Measurements from ENCODE around the gene SREBF2.
"Not testable (repeated sequence)": the region's sequence is repeated elsewhere in the genome, so short reads cannot be mapped to it uniquely, and the experiment has no call there.

SREBF2 gene

GRCh38 chr22:41821471-41822316 lies 11.2 kb upstream of the SREBF2 start:
- DNase-seq (ENCODE audit: low read depth), result no peak

GRCh38 chr22:41822317-41823057 lies 10.4 kb upstream of the SREBF2 start:
- DNase-seq (ENCODE audit: low read depth), result peak; percentile 92

GRCh38 chr22:41823797-41824196 lies 9.1 kb upstream of the SREBF2 start:
- no peak for DNase-seq (ENCODE audit: low read depth)

GRCh38 chr22:41825376-41825775 lies 7.5 kb upstream of the SREBF2 start:
- DNase-seq (ENCODE audit: low read depth), result no peak

- DNase-seq (ENCODE audit: low read depth), result no peak
Observed at GRCh38 chr22:41826021-41826420, 6.9 kb upstream of the SREBF2 start.

GRCh38 chr22:41826430-41827383 lies 6.2 kb upstream of the SREBF2 start:
- DNase-seq (ENCODE audit: low read depth), result no peak

- DNase-seq (ENCODE audit: low read depth), result no peak
Observed at GRCh38 chr22:41827671-41828070, 5.2 kb upstream of the SREBF2 start.

- DNase-seq (ENCODE audit: low read depth), result no peak
Observed at GRCh38 chr22:41828516-41828915, 4.4 kb upstream of the SREBF2 start.

- DNase-seq (ENCODE audit: low read depth), result peak; percentile 29
Observed at GRCh38 chr22:41830174-41830573, 2.7 kb upstream of the SREBF2 start.

GRCh38 chr22:41831383-41831782 lies 1.5 kb upstream of the SREBF2 start:
- peak; percentile 14 for DNase-seq (ENCODE audit: low read depth)

- DNase-seq (ENCODE audit: low read depth), result peak; percentile 7
Observed at GRCh38 chr22:41831828-41832552, 915 bp upstream of the SREBF2 start.

GRCh38 chr22:41833369-41834004 lies 582 bp downstream of the SREBF2 start:
- DNase-seq (ENCODE audit: low read depth), result peak; percentile 50

GRCh38 chr22:41834005-41834944 lies 1.4 kb downstream of the SREBF2 start:
- DNase-seq (ENCODE audit: low read depth), result no peak

GRCh38 chr22:41835462-41835861 lies 2.6 kb downstream of the SREBF2 start:
- DNase-seq (ENCODE audit: low read depth), result not testable (repeated sequence)

GRCh38 chr22:41836551-41836950 lies 3.6 kb downstream of the SREBF2 start:
- DNase-seq (ENCODE audit: low read depth), result no peak

- no peak for DNase-seq (ENCODE audit: low read depth)
Observed at GRCh38 chr22:41838842-41839618, 6.1 kb downstream of the SREBF2 start.

- no peak for DNase-seq (ENCODE audit: low read depth)
Observed at GRCh38 chr22:41840216-41840615, 7.3 kb downstream of the SREBF2 start.

GRCh38 chr22:41841085-41841712 lies 8.3 kb downstream of the SREBF2 start:
- DNase-seq (ENCODE audit: low read depth), result no peak
